Hematopoietic multipotent progenitor cell treated with erythropoietin and hydrocortisone succinate and interleukin-3 and kit ligand, for 17 days (in vitro differentiated cells): ENCODE measurements around the gene SORCS3.

Experiments
- DNase-seq: peaks from one replicate; pipeline ENCODE4 v3.0.0-alpha.2; 2015; ENCODE audit warnings: low spot score

SORCS3 gene

GRCh38 chr10:105266966-105267539 is 626.0 kb downstream of the SORCS3 start:
- DNase-seq: no peak

- no peak for DNase-seq
Observed at GRCh38 chr10:105268961-105269360, 627.9 kb downstream of the SORCS3 start.

GRCh38 chr10:105269689-105270088 is 628.6 kb downstream of the SORCS3 start:
- DNase-seq: no peak

GRCh38 chr10:105274556-105275070 is 633.5 kb downstream of the SORCS3 start:
- DNase-seq: no peak

- no peak for DNase-seq
Observed at GRCh38 chr10:105278439-105278838, 637.3 kb downstream of the SORCS3 start.

- no peak for DNase-seq
Observed at GRCh38 chr10:105279101-105279500, 638.0 kb downstream of the SORCS3 start.

GRCh38 chr10:105280895-105281294 is 639.8 kb downstream of the SORCS3 start:
- DNase-seq: no peak

- DNase-seq: no peak
Observed at GRCh38 chr10:105284476-105285215, 643.6 kb downstream of the SORCS3 start.

- DNase-seq: no peak
Observed at GRCh38 chr10:105288026-105288425, 646.9 kb downstream of the SORCS3 start.

- no peak for DNase-seq
Observed at GRCh38 chr10:105288613-105289012, 647.5 kb downstream of the SORCS3 start.

GRCh38 chr10:105291571-105291970 is 650.5 kb downstream of the SORCS3 start:
- no peak for DNase-seq

GRCh38 chr10:105292236-105292635 is 651.1 kb downstream of the SORCS3 start:
- DNase-seq: no peak
